T-helper 22 cell (primary cell): Measurements from ENCODE around the gene U2AF1L4.
"Not testable (repeated sequence)": the region's sequence is repeated elsewhere in the genome, so short reads cannot be mapped to it uniquely, and the experiment has no call there.

Experiments used
- DNase-seq: peaks from one replicate; pipeline ENCODE4 v3.0.0-alpha.2; 2020; ENCODE audit warnings: low read depth

U2AF1L4 gene

GRCh38 chr19:35780717-35781116 lies 35.5 kb upstream of the U2AF1L4 start:
- no peak for DNase-seq

- DNase-seq: no peak
These were observed 34.8 kb upstream of the U2AF1L4 start for GRCh38 chr19:35780058-35780457.

GRCh38 chr19:35779033-35779432 lies 33.8 kb upstream of the U2AF1L4 start:
- no peak for DNase-seq

GRCh38 chr19:35777961-35778360 lies 32.7 kb upstream of the U2AF1L4 start:
- DNase-seq: no peak

DNA sequence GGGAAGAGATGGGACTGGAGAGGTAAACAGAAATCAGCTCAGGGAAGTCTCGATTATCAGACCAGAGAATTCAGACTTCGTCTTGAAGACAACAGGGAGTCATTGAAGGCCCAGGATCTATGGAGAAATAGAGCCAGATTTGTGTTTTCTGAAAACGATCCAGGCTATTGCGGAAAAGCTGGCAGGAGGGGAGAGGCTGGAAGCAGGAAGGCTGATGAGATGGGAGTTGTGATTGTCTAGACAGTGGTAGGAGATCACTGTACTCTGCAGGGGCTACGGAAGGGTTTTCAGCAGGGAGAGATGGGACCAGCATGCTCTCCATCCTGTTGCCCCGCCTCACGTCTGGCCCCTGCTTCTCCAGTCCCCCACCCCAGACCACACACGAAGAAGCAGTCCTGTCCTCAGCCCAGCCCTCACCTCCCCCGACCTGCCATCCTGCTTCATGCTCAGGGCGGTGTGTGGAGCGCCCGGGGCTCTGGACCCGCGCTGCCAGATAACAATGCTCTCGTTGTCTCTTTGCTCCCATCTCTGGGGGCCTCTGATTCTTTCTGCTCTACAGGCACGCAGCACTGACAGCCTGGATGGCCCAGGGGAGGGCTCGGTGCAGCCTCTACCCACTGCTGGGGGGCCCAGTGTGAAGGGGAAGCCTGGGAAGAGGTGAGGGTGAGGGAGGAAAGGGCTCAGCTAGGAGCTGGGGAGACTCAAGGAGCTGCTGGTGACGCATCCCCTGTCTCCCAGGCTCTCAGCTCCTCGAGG lies 32.0 kb upstream of the U2AF1L4 start:
- DNase-seq: no peak

GRCh38 chr19:35776102-35776788 lies 31.0 kb upstream of the U2AF1L4 start:
- DNase-seq: no peak

DNA sequence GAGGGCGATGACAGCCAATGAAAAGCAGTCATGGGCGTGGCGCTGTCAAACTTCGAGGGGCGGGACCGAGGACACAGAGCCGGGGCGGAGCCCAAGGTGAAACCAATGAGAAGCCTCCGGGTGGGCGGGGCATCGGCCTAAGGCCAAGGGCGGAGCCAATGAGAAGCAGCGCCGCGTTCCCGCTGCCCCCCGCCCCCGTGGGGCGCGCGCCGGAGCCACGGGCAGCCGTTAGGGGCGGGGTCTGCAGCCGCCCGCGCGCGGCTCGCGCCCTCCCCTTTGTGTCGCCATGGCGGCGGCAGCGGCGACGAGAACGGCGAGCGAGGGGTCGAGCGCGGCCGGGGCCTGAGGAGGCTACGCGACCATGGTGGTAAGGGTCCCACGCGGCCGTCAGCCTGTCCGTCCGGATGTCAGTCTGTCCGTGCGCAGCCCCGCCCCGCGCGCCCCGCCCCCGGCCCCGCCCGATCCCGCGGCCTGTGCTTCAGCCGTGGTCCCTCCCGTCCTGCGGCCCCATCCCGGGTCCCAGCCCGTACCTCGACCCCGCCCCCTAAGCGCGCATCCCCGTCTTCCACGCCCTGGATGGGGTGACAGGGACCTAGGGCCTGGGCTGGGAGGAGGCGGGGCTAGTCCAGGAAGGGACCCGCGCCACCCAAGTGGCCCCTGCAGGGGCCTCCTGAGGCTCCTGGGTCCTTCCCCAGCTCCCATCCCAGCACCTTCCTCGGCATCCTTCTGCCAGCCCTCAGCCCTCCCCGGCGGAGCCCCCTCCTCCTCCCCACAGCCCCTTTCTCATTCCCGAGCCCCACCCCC lies 30.3 kb upstream of the U2AF1L4 start, which contains the start of gene ARHGAP33:
Gene ARHGAP33 (plus strand): TSS at position 267 of the 804 bp plus-strand sequence. CDS start 95 bp downstream, at position 362.
- peak; percentile 96 for DNase-seq

- no peak for DNase-seq
These were observed 29.8 kb upstream of the U2AF1L4 start for GRCh38 chr19:35775046-35775297.

DNA sequence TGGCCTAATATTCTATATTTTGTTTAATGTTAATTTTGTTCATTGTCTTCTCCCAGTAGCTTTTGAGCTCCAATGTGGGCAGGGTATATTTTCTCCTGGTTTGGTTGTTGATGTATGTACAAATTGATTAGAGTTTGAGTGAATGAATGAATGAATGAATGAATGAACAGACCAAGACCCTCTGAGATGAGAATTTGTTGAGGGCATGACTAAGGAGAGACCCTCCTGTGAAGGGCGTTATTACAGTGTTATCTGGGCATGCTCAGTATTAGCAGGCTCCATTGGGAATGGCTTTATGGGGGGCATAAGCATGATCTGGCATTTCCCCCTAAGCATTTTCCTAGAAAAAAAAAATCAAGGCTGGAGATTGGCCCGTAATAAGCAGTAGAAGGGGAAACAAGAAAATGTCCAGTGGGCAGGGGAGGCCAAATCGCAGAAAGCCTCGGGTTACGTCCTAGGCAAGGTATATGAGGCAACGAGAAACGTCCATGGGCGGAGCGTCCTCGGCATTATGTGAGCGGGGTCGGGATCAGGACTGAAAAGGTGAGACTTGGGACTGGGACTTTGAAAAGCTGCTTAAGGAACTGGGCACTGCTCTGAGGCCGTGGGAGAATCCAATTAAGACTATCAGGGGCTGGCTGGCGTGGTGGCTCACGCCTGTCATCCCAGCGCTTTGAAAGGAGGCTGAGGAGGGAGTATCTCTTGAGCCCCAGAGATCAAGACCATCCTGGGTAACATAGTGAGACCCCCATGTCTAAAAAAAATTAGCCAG lies 29.2 kb upstream of the U2AF1L4 start:
- no peak for DNase-seq

DNA sequence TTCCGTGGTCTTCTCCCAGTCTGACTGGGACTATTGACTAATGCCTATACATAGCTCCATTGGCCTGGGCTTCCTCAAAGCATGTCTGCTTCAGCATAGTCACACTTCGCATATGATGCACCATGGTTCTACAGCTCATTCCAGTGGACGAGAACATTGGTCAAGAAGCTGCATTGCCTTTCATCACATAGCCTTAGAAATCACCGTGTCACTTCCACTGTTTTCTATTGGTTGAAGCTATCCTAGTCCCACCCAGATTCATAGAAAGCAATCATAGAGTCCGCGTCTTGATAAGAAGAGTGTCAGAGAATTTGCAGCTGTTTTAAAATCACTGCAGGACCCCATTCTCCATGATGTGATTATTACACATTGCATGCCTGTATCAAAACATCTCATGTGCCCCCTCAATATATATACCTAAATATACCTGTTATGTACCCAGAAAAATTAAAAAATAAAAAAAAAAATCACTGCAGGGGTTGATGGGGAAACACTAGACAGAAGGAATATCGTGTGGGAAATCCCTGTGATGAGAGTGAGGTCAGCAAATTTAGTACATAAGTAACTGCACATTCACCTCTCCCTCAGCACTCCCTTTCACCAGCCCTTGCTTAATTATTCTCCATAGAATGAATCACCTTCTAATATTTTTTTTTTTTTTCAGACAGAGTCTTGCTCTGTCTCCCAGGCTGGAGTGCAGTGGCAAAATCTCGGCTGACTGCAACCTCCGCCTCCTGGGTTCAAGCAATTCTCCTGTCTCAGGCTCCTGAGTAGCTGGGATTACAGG lies 28.0 kb upstream of the U2AF1L4 start:
- no peak for DNase-seq

DNA sequence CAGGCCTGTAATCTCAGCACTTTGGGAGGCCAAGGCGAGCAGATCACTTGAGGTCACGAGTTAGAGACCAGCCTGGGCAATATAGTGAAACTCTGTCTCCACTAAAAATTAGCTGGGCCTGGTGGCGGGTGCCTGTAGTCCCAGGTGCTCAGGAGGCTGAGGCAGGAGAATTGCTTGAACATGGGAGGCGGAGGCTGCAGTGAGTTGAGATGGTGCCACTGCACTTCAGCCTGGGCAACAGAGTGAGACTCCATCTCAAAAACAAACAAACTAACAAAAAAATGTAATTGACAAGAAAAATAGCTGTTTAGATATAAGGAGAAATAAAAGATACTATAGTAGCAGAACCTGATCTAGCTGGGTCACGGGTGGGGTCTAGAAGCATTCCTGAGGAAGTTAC lies 27.1 kb upstream of the U2AF1L4 start:
- DNase-seq: not testable (repeated sequence)

- no peak for DNase-seq
These were observed 22.8 kb upstream of the U2AF1L4 start for GRCh38 chr19:35768082-35768421.

DNA sequence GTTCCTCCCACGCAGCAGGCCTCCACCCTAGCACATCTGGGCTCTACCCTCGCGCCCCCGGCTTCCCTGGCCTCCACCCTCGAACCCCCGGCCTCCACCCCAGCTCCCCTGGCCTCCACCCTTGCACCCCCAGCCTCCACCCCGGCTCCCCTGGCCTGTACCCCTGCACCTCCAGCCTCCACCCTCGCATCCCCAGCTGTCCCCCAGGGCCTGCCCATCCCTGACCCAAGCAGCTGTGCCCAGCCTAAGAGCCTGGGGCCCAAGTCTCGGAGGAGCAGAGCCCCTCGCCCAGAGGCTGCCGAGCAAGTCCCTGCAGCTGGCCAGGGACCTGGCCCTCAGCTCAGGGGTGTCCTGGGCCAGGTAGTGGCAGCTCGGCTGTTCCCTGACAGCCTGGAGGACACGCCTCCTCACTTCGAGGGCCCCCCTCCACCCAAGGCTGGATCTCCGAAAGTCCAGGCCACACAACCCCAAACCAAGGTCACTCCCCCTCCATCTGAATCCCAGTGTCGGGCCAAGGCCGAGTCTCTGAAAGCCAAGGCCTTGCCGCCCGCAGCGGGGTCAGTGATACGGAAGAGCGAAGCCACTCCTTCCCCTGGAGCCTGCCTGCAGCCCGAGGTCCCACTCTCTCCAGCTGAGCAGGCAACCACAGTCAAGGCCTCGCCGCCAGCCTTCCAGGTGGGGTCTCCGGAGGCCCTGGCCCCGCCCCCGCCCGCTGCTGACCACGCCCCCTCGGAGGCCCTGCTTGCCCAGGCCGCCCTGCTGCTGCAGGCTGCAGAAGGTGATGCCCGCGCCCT lies 22.3 kb upstream of the U2AF1L4 start:
- no peak for DNase-seq

DNA sequence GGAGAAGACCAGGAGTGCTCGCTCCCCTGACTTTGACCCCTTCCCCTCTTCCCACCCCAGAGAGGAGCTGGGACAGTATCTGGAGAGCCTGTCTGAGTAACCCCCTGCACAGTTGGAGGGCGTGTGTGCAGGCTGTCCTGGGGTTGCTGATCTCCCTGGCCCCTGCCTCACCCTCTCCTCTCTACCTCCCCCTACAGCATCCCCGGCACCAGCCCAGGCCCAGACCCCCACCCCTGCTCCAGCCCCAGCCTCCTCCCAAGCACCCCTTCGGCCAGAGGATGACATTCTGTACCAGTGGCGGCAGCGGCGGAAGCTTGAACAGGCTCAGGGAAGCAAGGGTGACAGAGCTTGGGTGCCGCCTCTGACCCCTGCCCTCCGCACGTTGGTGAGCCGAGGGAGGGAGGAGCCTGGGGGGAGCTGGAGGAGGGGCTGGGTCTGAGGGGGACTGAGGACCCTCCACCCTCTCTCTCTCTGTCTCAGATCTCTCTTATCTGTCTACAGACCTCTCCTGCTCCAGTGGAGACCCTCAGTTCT lies 21.4 kb upstream of the U2AF1L4 start:
- no peak for DNase-seq

- no peak for DNase-seq
These were observed 19.5 kb upstream of the U2AF1L4 start for GRCh38 chr19:35764432-35765315.

DNA sequence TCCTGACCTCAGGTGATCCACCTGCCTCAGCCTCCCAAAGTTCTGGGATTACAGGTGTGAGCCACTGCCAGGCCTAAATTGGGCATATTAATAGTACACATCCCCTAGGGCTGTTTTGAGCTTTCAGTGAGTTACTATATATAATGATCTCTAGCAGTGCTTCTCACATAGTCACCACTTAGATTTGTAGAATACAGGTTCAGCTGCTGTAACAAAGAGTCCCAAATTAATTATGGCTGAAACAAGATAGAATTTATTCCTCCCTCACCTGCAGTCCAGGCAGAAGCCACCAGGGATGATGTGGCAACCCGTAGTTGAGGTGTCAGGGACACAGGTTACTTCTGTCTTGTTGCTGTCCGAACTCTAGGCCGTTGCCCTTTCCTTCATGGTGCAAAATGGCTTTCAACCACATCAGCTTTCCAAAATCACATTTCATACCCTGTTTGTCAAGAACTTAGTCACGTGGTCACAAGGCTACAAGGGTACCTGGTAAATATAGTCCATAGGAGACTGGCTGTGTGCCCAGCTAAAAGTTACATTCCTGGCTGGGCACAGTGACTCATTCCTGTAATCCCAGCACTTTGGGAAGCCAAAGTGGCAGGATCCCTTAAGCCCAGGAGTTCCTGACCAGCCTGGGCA lies 15.6 kb upstream of the U2AF1L4 start:
- DNase-seq: no peak

DNA sequence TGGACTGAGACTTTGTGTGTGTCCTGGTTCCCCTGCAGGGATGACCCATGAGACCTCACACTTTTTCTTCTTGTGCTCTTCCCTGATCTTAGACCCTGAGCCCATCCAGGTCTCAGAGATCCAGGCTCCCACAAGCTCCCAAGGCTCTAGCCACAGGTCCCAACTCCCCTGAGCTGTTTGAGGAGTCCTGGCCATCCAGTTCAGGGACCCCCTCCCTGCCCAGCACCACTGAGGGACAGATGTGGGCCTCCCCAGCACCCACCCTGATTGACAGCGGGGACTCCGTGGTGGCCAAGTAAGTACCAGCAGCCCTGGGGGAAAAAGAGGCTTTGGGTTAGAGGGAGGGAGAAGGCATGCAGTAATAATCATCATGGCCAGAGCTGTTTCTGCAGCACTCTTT lies 14.5 kb upstream of the U2AF1L4 start:
- DNase-seq: no peak

DNA sequence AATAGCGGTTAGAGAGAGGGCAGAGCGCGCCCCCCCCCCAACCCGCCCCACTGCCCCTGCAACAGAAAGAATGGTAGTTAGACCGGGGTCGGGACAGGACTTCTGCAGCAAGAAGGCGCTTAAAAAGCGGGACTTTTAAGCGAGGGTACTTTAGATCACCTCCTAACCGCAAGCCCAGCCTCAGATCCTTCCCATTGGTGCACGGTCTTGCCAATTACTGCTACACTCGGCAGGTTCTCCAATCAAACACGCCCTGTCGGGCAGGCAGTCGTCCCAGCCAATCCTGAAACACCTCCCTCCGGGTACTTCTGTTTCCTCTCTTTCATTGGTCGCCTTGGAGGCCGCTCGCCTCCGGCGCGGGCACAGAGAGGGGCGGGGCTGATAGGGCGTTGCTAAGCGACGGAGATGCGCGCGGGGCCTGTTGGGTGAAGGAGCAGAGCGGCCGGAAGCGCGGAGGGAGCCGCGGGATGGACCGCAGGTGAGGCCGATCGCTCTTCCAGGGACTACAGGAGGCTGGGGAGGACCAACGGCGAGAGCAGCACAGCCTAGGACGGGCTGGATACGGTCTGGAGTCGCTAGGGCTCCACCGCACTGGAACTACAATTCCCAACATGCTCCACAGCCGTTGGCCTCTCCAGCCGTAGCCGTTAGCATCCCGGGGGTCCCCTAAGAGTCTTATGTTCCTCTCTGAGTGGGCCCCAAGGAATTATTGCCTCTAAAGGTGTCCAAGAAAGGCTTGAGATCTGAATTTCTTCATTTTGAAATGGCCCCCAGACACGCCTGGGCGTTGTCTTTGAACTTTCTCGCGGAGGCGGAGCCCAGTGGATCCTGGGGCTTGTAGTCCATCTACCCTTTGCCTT lies 12.8 kb upstream of the U2AF1L4 start, which contains the start of gene PROSER3:
Gene PROSER3 (plus strand): TSS at position 428 of the 860 bp plus-strand sequence. CDS start 40 bp downstream, at position 468.
- peak; percentile 99 for DNase-seq
